HUES6 (cell line): ENCODE measurements around the gene TAF6.

ENCODE experiments used
- H3K27ac ChIP-seq: 2 replicates; pipeline ENCODE4 v1.7.0; 2013; ENCODE audit warnings: low read depth, mild to moderate bottlenecking, low read length, inconsistent platforms
- H3K27me3 ChIP-seq: 2 replicates; pipeline ENCODE4 v1.6.1; 2013; ENCODE audit warnings: low read length; ENCODE audit not compliant: control insufficient read depth, insufficient read depth
- H3K36me3 ChIP-seq: 2 replicates; pipeline ENCODE4 v1.6.1; 2013; ENCODE audit warnings: low read length; ENCODE audit not compliant: control insufficient read depth, insufficient read depth
- H3K4me1 ChIP-seq: 2 replicates; pipeline ENCODE4 v1.6.1; 2013; ENCODE audit warnings: low read length; ENCODE audit not compliant: control insufficient read depth, insufficient read depth
- H3K4me3 ChIP-seq: 2 replicates; pipeline ENCODE4 v1.5.1; 2013; ENCODE audit warnings: low read depth, low read length
- H3K9ac ChIP-seq: one replicate; pipeline ENCODE4 v1.6.1; 2013; ENCODE audit warnings: mild to moderate bottlenecking, low read length
- H3K9me3 ChIP-seq: 2 replicates; pipeline ENCODE4 v1.6.1; 2013; ENCODE audit warnings: low read depth, low read length; ENCODE audit not compliant: control insufficient read depth, insufficient read depth

TAF6 gene

GRCh38 chr7:100115026-100115425 lies 4.1 kb downstream of the TAF6 start:
- no peaks in the 10 kb centered on the region for H3K4me1 ChIP-seq
- H3K27ac ChIP-seq = no peak overlapping the region
- H3K36me3 ChIP-seq = peaks cover 41% of the 10 kb centered on the region
- no peak overlapping the region for H3K4me3 ChIP-seq
- H3K27me3 ChIP-seq = no peaks in the 10 kb centered on the region
- no peak overlapping the region for H3K9ac ChIP-seq
- no peaks in the 10 kb centered on the region for H3K9me3 ChIP-seq

GRCh38 chr7:100111914-100112313 lies 7.2 kb downstream of the TAF6 start:
- Histone ChIP-seq H3K36me3 (peaks cover 70% of the 10 kb centered on the region), H3K9ac (no peak overlapping the region), H3K4me1 (no peaks in the 10 kb centered on the region), H3K4me3 (no peak overlapping the region), H3K27me3 (no peaks in the 10 kb centered on the region), H3K27ac (no peak overlapping the region), H3K9me3 (no peaks in the 10 kb centered on the region)

- Histone ChIP-seq H3K27ac (no peak overlapping the region), H3K36me3 (peaks cover 77% of the 10 kb centered on the region), H3K9ac (peak overlapping the region; percentile 37)
These were observed 8.0 kb downstream of the TAF6 start for GRCh38 chr7:100111156-100111555.

GRCh38 chr7:100109521-100110163 lies 9.5 kb downstream of the TAF6 start:
- H3K36me3 ChIP-seq = peaks cover 88% of the 10 kb centered on the region

More at GRCh38 chr7:100111156-100111555, 8.0 kb downstream of the TAF6 start:
- H3K4me1 ChIP-seq = no peaks in the 10 kb centered on the region
- no peak overlapping the region for H3K4me3 ChIP-seq
- H3K9me3 ChIP-seq = no peaks in the 10 kb centered on the region
- no peaks in the 10 kb centered on the region for H3K27me3 ChIP-seq

GRCh38 chr7:100107890-100108289 lies 11.3 kb downstream of the TAF6 start:
- no peaks in the 10 kb centered on the region for H3K4me1 ChIP-seq
- no peak overlapping the region for H3K27ac ChIP-seq
- H3K9ac ChIP-seq = no peak overlapping the region
- no peaks in the 10 kb centered on the region for H3K27me3 ChIP-seq
- no peak overlapping the region for H3K4me3 ChIP-seq
- H3K36me3 ChIP-seq = peaks cover 87% of the 10 kb centered on the region
- no peaks in the 10 kb centered on the region for H3K9me3 ChIP-seq

More at GRCh38 chr7:100109521-100110163, 9.5 kb downstream of the TAF6 start:
- Histone ChIP-seq H3K4me3 (no peak overlapping the region), H3K4me1 (no peaks in the 10 kb centered on the region), H3K27ac (no peak overlapping the region), H3K27me3 (no peaks in the 10 kb centered on the region), H3K9ac (no peak overlapping the region), H3K9me3 (no peaks in the 10 kb centered on the region)

- H3K4me1 ChIP-seq = peaks cover 5% of the 10 kb centered on the region; the same call in 1 of the 2 replicates
- no peak overlapping the region for H3K4me3 ChIP-seq
- H3K27me3 ChIP-seq = no peaks in the 10 kb centered on the region
- H3K27ac ChIP-seq = no peak overlapping the region
- peaks cover 81% of the 10 kb centered on the region for H3K36me3 ChIP-seq
- H3K9ac ChIP-seq = no peak overlapping the region
- no peaks in the 10 kb centered on the region for H3K9me3 ChIP-seq
These were observed 11.9 kb downstream of the TAF6 start for GRCh38 chr7:100107125-100107737.

DNA sequence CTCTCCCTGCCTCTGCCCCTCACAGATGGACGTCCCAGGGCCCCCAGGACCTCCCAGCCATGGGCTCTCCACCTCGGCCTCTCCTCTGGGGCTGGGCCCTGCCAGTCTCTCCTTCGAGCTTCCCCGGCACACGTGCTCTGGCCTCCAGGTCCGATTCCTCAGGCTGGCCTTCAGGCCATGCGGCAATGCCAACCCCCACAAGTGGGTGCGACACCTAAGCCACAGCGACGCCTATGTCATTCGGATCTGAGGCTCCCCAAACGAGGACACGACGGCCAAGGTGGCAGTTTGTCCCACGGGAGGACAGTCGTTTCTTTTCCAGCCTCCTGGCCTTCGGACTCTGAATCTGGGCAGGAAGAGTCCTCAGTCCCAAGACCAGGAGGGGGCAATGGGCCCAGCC lies 12.5 kb downstream of the TAF6 start:
- Histone ChIP-seq H3K27me3 (no peaks in the 10 kb centered on the region), H3K9me3 (no peaks in the 10 kb centered on the region), H3K4me1 (peaks cover 6% of the 10 kb centered on the region; the same call in 1 of the 2 replicates), H3K4me3 (no peak overlapping the region), H3K36me3 (peaks cover 75% of the 10 kb centered on the region), H3K9ac (no peak overlapping the region), H3K27ac (no peak overlapping the region)

- Histone ChIP-seq H3K4me1 (peaks cover 6% of the 10 kb centered on the region; the same call in 1 of the 2 replicates), H3K9ac (no peak overlapping the region), H3K4me3 (no peak overlapping the region), H3K27me3 (no peaks in the 10 kb centered on the region), H3K36me3 (peaks cover 65% of the 10 kb centered on the region), H3K27ac (no peak overlapping the region), H3K9me3 (no peaks in the 10 kb centered on the region)
These were observed 13.6 kb downstream of the TAF6 start for GRCh38 chr7:100105534-100105933.

GRCh38 chr7:100102950-100103840 lies 16.0 kb downstream of the TAF6 start:
- Histone ChIP-seq H3K36me3 (peaks cover 67% of the 10 kb centered on the region), H3K9me3 (no peaks in the 10 kb centered on the region), H3K9ac (no peak overlapping the region), H3K27me3 (no peaks in the 10 kb centered on the region), H3K4me3 (peak overlapping the region; percentile 84; the same call in 1 of the 2 replicates), H3K4me1 (peaks cover 8% of the 10 kb centered on the region; the same call in 1 of the 2 replicates), H3K27ac (no peak overlapping the region)

DNA sequence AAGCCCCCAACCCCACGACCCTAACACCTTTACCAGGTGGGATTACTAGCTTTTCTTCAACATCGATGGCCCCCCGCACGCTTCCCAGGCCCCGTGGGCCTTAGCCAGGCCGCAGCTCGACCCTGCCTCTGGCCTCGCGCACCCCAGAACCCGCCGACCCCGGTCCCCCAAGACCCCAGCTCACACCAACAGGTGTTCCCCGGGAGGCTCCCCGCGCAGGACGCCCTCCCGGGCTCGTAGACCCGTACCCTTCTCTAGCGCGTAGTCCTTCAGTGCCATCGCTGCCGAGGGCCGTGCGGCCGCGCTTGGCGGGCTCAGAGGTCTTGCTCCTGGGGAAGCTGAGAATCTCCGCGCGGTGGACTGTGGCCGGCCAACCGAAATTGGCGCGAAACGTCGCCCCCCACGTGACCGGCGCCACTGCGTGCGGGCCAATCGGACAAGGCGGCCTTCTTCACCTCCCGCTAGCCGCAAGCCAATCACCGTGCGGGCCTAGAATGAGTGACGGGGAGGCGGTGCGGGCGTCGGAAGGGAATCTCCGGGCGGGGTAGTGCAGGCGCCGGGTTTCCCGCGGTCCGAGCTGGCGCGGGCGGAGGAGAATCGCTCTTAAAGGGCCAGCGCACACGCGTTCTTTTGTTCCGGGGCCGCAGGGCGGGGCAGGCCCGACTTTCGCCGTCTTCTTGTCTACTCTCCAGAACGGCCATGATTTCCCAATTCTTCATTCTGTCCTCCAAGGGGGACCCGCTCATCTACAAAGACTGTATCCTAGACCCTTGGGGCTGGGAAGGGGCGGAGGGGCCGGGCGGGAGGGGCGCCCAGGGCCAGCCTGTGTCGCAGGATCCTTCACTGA lies 17.9 kb downstream of the TAF6 start, which contains the start of the genes AP4M1 and MCM7:
Gene AP4M1 (plus strand): TSS at position 628 of the 847 bp plus-strand sequence. CDS start 72 bp downstream, at position 700.
Gene MCM7 (minus strand): TSS at position 382 of the 847 bp plus-strand sequence. CDS start 103 bp downstream, at position 279.
- peaks cover 67% of the 10 kb centered on the region for H3K36me3 ChIP-seq

More for the DNA sequence above, 17.9 kb downstream of the TAF6 start, which contains the start of the genes AP4M1 and MCM7:
- Histone ChIP-seq H3K27ac (peak within 1 kb of the TSS; percentile 99), H3K9me3 (no peaks in the 10 kb centered on the region), H3K4me3 (peak within 1 kb of the TSS; percentile 84), H3K9ac (peak within 1 kb of the TSS; percentile 99), H3K4me1 (peaks cover 8% of the 10 kb centered on the region; the same call in 1 of the 2 replicates), H3K27me3 (no peaks in the 10 kb centered on the region)
